HL-60/S4 (cell line): ENCODE measurements around the gene ARID3A.

Experiments
- in situ Hi-C: fragments of 300-500 bp; cut with MboI; formaldehyde crosslinking; loops from 2 replicates; pipeline ENCODE4 v1.14.3; 2022; ENCODE audit warnings: low sequenced_read_pairs

ARID3A gene

GRCh38 chr19:998064-998463 lies 72.2 kb downstream of the ARID3A start:
- in situ Hi-C loops, result no loop called here

GRCh38 chr19:999379-999719 lies 73.5 kb downstream of the ARID3A start:
- in situ Hi-C loops, result no loop called here

- in situ Hi-C loops, result no loop called here
Observed at GRCh38 chr19:1000095-1000494, 74.3 kb downstream of the ARID3A start, which contains the start of gene GRIN3B. TSS of gene GRIN3B (plus strand) at chr19:1000419. CDS start at chr19:1000438, 19 bp downstream.

GRCh38 chr19:1000591-1001537 lies 75.0 kb downstream of the ARID3A start:
- in situ Hi-C loops, result no loop called here

GRCh38 chr19:1001538-1002166 lies 75.8 kb downstream of the ARID3A start:
- in situ Hi-C loops, result no loop called here

GRCh38 chr19:1002600-1002999 lies 76.8 kb downstream of the ARID3A start:
- in situ Hi-C loops, result no loop called here

GRCh38 chr19:1003283-1003682 lies 77.4 kb downstream of the ARID3A start:
- in situ Hi-C loops, result no loop called here

GRCh38 chr19:1004204-1004802 lies 78.5 kb downstream of the ARID3A start:
- in situ Hi-C loops, result no loop called here

- in situ Hi-C loops, result no loop called here
Observed at GRCh38 chr19:1004803-1005664, 79.2 kb downstream of the ARID3A start.

- in situ Hi-C loops, result no loop called here
Observed at GRCh38 chr19:1006711-1007398, 81.0 kb downstream of the ARID3A start.

- in situ Hi-C loops, result no loop called here
Observed at GRCh38 chr19:1007399-1008251, 81.8 kb downstream of the ARID3A start.

GRCh38 chr19:1008268-1009040 lies 82.6 kb downstream of the ARID3A start:
- in situ Hi-C loops, result no loop called here

GRCh38 chr19:1009041-1009980 lies 83.5 kb downstream of the ARID3A start:
- in situ Hi-C loops, result no loop called here

GRCh38 chr19:1009981-1010538 lies 84.2 kb downstream of the ARID3A start:
- in situ Hi-C loops, result no loop called here

- in situ Hi-C loops, result no loop called here
Observed at GRCh38 chr19:1010586-1011510, 85.0 kb downstream of the ARID3A start.

GRCh38 chr19:1011831-1012333 lies 86.0 kb downstream of the ARID3A start:
- in situ Hi-C loops, result no loop called here
